Measurements from ENCODE around the gene CFAP74.

CFAP74 gene

GRCh38 chr1:1969505-1969900 is 34.1 kb downstream of the CFAP74 start:
- no peak for FAIRE-seq

GRCh38 chr1:1968767-1969504 is 34.6 kb downstream of the CFAP74 start:
- no peak for FAIRE-seq

GRCh38 chr1:1967879-1968278 is 35.7 kb downstream of the CFAP74 start:
- no peak for FAIRE-seq

- FAIRE-seq, result no peak
Observed at GRCh38 chr1:1967151-1967550, 36.4 kb downstream of the CFAP74 start.

GRCh38 chr1:1966071-1966740 is 37.4 kb downstream of the CFAP74 start:
- no peak for FAIRE-seq

- FAIRE-seq, result no peak
Observed at GRCh38 chr1:1965546-1965945, 38.0 kb downstream of the CFAP74 start.

GRCh38 chr1:1964811-1965210 is 38.8 kb downstream of the CFAP74 start:
- no peak for FAIRE-seq

- FAIRE-seq, result no peak
Observed at GRCh38 chr1:1963570-1963969, 40.0 kb downstream of the CFAP74 start.

- no peak for FAIRE-seq
Observed at GRCh38 chr1:1962752-1963151, 40.8 kb downstream of the CFAP74 start.

- FAIRE-seq, result no peak
Observed at GRCh38 chr1:1960480-1961196, 42.9 kb downstream of the CFAP74 start.

GRCh38 chr1:1959840-1960479 is 43.6 kb downstream of the CFAP74 start:
- FAIRE-seq, result no peak

- FAIRE-seq, result no peak
Observed at GRCh38 chr1:1959459-1959839, 44.1 kb downstream of the CFAP74 start.

GRCh38 chr1:1958071-1958541 is 45.5 kb downstream of the CFAP74 start:
- FAIRE-seq, result no peak

- FAIRE-seq, result no peak
Observed at GRCh38 chr1:1957533-1957961, 46.0 kb downstream of the CFAP74 start.

- FAIRE-seq, result no peak
Observed at GRCh38 chr1:1956586-1957532, 46.7 kb downstream of the CFAP74 start.

GRCh38 chr1:1956101-1956500 is 47.5 kb downstream of the CFAP74 start:
- FAIRE-seq, result no peak

GRCh38 chr1:1955621-1956094 is 47.9 kb downstream of the CFAP74 start:
- FAIRE-seq, result no peak

GRCh38 chr1:1954831-1955441 is 48.6 kb downstream of the CFAP74 start:
- FAIRE-seq, result no peak

GRCh38 chr1:1954015-1954414 is 49.6 kb downstream of the CFAP74 start:
- FAIRE-seq, result no peak

GRCh38 chr1:1950940-1951339 is 52.6 kb downstream of the CFAP74 start:
- no peak for FAIRE-seq

GRCh38 chr1:1948783-1949182 is 54.8 kb downstream of the CFAP74 start:
- FAIRE-seq, result no peak

- no peak for FAIRE-seq
Observed at GRCh38 chr1:1947493-1947892, 56.1 kb downstream of the CFAP74 start.
